Measurements from ENCODE around the gene APEX2.

- no peak for TF ChIP-seq REST (IDR thresholded peaks at IDR 0.05; ENCODE audit: insufficient read depth in 1 of 2, low read depth in 2 of 2, low read length in 2 of 2)
- TF ChIP-seq TAF1 (IDR thresholded peaks at IDR 0.05; ENCODE audit: borderline replicate concordance, insufficient read depth, low read length) = no peak
- TF ChIP-seq POLR2AphosphoS5 (IDR thresholded peaks at IDR 0.05; ENCODE audit: low read depth, low read length) = no peak
- no peak for TF ChIP-seq SIN3A (IDR thresholded peaks at IDR 0.05; ENCODE audit: borderline replicate concordance, insufficient read depth, low read length)
- no peak for TF ChIP-seq FOXP2 (optimal IDR thresholded peaks at IDR 0.05; ENCODE audit: borderline replicate concordance, extremely low read depth, extremely low read length, insufficient read depth)
These were observed 6.1 kb upstream of the APEX2 start, which contains the start of gene PFKFB1 for GRCh38 chrX:54994099-54994498.

Data from PFSK-1 (cell line).